NCI-H345 treated with DMSO at 0.1 percent for 48 hours (cell line): ENCODE measurements around the gene PLS3.
"Not testable (repeated sequence)": the region's sequence is repeated elsewhere in the genome, so short reads cannot be mapped to it uniquely, and the experiment has no call there.

ENCODE experiments used
- DNase-seq: peaks from one replicate; lab custom pipeline; 2025; ENCODE audit not compliant: unreplicated experiment; lab: John Stamatoyannopoulos, UW

Gene PLS3, protein sequence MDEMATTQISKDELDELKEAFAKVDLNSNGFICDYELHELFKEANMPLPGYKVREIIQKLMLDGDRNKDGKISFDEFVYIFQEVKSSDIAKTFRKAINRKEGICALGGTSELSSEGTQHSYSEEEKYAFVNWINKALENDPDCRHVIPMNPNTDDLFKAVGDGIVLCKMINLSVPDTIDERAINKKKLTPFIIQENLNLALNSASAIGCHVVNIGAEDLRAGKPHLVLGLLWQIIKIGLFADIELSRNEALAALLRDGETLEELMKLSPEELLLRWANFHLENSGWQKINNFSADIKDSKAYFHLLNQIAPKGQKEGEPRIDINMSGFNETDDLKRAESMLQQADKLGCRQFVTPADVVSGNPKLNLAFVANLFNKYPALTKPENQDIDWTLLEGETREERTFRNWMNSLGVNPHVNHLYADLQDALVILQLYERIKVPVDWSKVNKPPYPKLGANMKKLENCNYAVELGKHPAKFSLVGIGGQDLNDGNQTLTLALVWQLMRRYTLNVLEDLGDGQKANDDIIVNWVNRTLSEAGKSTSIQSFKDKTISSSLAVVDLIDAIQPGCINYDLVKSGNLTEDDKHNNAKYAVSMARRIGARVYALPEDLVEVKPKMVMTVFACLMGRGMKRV

GRCh38 chrX:115560978-115561604, at the start of gene PLS3:
PLS3 (plus strand) TSS chrX:115561174; CDS start chrX:115610251, 49,077 bp downstream.
- peak; percentile 52 for DNase-seq

DNA sequence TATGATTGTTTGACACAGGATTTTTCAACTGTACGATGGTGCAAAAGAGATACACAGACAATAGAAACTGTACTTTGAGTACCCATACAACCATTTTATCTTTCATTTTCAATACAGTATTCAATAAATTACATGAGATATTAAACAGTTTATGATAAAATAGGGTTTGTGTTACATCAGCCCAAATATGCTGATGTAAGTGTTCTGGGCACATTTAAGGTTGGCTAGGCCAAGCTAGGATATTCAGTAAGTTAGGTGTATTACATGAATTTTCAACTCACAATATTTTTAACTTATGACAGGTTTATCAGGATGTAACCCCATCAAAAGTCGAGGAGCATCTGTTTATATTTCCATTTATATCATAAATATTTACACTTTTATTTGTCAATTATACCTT, 42.9 kb upstream of the PLS3 start:
- DNase-seq = no peak

DNA sequence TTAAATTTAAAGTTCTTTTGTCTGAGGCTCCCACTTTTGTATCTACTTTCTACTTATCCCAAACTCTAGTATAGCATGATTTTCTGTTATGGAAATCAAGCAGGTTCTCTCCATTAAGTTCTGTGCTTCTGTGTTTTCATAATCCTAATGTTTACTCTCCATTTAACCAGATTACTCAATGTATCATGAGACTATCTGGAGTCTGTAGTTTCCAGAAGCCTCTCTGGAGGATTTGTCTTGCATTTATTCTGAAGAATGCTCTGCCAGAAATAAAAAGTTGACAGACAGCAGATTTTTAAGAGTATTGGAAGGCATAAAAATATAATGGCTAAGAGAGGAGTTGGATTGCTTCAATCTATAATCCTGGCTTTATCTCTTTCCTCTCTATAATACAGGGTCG, 39.2 kb upstream of the PLS3 start:
- DNase-seq = no peak

DNA sequence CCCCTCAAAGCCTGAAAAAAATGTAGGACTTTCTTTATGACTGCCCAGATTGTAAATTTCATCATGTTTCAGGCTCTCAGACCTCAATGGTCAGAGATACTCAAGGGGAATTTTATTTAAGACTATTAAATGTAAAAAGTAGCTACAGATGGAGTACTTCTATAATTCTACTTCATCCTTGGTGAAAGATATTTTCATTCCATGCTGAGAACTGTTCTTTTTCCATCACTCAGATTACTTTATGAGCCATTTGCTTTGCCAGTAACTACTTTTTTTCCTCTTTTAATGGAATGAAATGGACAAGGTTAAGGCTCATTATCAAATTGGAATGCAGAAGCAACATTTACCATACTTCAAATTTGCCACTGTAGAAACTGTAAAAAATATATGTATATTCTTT, 38.0 kb upstream of the PLS3 start:
- DNase-seq = no peak

DNA sequence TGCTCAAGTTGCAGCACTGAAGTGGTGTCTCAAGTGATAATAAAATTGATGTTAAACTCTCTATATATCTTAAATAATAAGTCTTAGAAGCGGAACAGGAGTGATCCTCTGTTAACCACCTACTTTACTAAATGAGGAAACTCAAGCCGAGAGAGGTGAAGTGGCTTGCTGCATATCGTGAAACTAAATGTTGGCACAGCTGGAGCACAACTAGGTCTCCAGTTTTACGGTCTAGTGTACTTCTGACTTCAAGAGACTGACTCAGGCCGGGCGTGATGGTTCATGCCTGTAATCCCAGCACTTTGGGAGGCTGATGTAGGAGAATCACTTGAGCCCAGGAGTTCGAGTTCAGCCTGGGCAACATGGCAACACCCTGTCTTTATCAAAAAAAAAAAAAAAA, 35.5 kb upstream of the PLS3 start:
- DNase-seq = peak; percentile 33

DNA sequence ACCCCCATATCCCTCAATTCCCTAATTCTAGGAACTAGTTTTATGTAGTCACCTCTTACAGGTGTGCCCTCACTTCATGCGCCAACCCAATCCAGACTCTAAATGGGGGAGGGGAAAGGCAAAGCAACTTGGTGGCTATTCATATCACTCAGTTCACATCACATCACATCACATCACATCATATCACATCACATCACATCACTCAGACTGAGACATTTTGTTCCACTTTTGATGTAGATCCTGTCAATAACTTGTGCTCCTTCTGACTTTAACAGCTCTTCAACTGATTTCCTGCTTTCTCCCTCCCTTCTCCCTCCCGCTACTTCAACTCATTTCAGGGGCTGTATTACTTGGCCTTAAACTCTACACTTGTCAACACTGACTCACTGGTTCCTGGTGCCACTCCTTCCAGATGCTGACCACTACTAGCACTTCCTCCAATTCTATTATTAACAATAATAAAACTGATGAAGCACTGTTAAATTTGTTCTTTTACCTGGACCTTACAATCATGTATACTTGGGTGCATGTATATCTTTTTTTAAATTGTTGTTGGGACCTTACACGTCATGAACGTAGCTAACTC, 29.1 kb upstream of the PLS3 start:
- no peak for DNase-seq

- no peak for DNase-seq
Observed at GRCh38 chrX:115533485-115533884, 27.5 kb upstream of the PLS3 start.

DNA sequence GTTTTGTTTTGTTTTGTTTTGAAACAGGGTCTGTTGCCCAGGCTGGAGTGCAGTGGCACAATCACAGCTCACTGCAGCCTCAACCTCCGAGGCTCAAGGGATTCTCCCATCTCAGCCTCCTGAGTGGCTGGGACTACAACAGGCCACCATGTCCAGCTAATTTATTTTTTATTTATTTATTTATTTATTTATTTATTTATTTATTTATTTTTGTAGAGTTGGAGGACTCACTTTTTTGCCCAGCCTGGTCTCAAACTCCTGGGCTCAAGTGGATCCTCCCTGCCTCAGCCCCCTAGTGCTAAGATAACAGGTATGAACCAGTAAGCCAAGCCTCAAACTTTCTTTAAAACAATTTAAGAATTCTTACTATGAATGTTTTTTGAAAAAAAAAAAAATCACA, 26.6 kb upstream of the PLS3 start:
- DNase-seq = no peak

DNA sequence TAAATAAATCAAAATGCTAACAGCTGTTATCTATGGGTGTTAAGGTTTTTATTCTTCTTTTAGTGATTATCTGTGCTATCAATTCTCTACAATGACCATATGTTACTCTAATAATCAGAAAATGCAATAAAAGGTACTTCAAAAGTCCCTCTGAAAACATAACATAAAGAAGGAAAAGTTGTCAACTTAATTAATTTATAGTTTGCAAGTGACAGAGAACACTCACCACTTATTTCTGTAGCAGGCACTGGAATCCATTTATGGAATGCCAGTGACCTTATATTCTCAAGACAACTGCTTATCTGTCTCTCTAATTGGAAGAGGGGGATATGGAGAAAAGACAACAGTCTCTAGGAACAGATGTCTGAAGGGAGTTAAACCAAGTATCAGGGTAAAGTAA, 25.6 kb upstream of the PLS3 start:
- no peak for DNase-seq

DNA sequence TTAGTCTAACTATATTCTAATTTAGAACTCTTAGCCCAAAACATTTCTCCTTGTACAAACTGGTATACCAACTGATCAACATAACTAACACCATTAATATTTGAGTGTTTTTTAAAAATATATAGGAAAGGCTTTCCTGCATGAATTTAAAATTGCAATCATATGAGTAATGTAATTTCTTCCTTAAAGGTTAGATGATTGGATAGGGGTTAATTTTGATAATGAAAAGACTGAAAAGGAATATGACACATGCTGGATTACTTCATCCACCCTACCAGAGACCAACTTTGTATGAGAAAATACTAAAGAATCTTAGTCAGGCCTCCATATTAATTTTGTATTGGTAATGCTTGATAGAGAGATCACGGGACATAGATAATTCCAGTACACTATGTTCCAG, 25.1 kb upstream of the PLS3 start:
- DNase-seq = no peak

DNA sequence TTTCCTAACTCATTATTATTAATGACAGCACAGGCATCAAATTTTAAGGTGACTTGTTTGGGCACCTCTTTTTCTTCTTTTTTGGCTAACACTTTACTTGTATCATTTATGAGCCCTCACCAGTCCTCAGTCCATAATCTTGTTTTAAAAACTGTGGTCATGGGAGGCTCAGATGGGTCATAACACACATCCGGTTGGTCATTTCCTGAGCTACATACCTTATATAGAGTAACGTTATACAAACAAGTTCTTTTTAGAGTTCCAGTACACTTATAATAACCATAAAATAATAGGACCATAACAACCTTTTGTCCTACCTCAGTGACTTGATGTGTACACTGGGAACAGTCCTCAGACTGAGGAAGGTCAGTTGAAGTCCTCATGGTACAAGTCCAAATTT, 21.1 kb upstream of the PLS3 start:
- DNase-seq = no peak

DNA sequence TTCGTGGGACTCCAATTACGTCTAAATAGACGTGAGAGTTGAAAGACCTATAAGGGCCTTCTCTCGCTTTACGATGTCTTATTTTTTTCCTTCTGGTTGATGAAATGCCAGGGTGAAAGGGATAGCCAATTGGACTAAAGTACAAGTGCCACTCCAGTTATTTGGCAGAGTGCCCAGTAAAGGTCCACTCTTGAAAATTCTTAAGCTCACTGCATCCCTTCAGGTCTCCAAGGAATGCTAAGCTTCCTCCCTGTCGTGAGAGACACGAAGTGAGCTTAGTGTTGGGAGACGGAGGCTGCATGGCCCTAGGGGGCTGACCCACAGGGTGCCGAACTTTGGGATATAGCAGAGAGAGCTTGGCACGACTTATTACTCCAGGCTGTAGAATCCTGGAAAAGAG, 19.9 kb upstream of the PLS3 start:
- not testable (repeated sequence) for DNase-seq

- no peak for DNase-seq
Observed at GRCh38 chrX:115547448-115547847, 13.5 kb upstream of the PLS3 start.

DNA sequence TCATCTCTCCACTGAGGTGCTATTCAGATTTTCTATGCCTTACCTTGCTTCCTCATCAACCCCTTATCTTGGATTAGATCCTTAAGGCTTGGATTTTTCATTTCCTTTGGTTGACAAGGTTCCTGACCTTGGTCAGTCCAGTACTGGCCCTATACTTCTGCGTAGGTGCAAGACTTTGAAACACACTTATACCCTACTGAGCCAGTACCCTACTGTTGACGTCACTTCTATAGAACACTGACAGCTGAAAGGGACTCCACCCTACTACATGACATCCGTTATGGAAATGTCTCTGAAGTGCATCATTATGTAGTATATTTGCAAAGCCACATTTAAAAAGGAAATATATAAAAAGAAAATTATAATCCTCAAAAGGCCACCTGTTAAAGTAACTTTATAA, 12.0 kb upstream of the PLS3 start:
- DNase-seq = no peak

DNA sequence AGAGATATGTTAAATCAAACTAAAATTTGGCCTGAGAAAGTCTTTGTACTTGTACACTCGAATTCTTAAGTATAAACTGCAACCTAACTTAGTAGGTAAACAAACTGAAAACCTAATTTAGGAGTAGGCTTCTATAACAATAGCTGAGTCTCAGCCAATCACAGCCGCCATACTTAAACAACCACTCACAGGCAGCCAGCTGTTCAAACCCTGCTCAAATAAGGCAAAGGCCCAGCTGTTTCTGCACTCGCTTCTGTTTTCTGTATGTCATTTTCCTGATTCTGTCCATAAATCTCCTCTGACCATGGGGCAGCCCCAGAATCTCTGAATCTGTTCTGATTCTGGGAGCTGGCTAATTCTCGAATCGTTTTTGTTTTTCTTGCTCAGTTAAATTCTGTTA, 7.8 kb upstream of the PLS3 start:
- no peak for DNase-seq

GRCh38 chrX:115559672-115560071, 1.3 kb upstream of the PLS3 start:
- DNase-seq = no peak

DNA sequence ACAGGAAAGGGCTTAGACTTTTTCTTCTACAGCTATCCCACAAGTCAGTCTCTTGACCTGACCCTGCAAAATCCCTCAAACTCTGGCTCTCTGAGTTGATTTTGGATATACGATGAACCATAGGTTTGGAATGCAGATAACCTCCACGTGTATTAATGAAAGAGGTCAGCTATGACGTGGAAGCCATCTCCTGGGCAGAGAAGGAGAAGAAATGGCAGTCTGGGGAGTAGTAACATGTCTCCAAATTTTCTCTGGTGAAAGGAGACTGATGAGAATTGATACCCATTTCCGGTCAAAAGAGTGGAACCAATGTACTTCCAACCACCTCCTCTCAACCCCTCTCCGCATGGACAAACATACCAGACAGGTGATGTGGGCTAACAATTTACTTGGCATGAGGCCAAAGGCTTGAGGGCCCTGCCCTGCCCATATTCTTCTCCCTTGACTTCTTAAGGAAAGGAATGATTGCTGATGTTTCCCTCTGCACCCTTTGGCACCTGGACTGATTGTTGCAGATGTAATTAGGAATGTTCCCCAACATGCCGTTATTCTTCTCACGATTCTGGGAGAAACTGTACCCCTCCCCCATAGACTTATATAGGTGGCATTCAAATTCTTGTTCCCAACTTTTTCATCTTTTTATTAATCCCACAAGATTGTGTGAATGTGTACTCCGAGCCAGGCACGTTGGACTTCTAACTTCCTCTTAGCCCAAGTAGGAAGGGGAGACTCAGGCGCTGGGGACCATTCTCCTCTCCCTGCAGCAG, 580 bp upstream of the PLS3 start:
- no peak for DNase-seq

- DNase-seq = peak; percentile 42
Observed at GRCh38 chrX:115561605-115562479, 868 bp downstream of the PLS3 start.

DNA sequence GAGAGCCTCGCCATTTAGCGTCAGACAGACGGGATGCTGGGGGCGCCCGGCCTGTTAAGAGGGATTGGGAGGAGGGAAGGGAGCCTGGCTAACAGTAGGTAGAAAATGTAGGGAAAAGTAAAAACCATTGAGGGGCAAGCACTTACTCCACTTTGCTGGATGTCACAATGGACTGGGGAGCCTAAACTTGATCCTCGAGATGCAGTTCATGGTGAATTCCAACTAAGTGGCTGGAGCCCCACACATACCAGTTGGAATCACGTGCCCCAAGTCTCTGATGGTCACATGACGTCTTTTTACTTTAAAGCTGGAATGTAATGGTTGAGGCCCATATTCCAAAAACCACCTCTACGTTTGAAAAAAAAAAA, 1.5 kb downstream of the PLS3 start:
- no peak for DNase-seq

GRCh38 chrX:115563633-115564162, 2.7 kb downstream of the PLS3 start:
- no peak for DNase-seq
